ENCODE measurements around the gene CEACAM1. TPM values are rescaled to one million over a fixed set of nuclear protein-coding genes. Genes with fewer than 3 reads are reported as not detected.

Gene CEACAM1
- total and polyA plus RNA-seq, 2 of the 13 experiments (the other 11 are each of a cell fraction or from before 2014, with no cell fraction given): 13.5 to 332 TPM

- TF ChIP-seq, protein P1, sequence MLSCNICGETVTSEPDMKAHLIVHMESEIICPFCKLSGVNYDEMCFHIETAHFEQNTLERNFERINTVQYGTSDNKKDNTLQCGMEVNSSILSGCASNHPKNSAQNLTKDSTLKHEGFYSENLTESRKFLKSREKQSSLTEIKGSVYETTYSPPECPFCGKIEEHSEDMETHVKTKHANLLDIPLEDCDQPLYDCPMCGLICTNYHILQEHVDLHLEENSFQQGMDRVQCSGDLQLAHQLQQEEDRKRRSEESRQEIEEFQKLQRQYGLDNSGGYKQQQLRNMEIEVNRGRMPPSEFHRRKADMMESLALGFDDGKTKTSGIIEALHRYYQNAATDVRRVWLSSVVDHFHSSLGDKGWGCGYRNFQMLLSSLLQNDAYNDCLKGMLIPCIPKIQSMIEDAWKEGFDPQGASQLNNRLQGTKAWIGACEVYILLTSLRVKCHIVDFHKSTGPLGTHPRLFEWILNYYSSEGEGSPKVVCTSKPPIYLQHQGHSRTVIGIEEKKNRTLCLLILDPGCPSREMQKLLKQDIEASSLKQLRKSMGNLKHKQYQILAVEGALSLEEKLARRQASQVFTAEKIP (CRISPR knock-in tag; IDR thresholded peaks at IDR 0.05; ENCODE audit: borderline replicate concordance): no peak
- TF ChIP-seq TAF15 (IDR thresholded peaks at IDR 0.05; ENCODE audit: low read depth, low read length, poor library complexity, severe bottlenecking) (no peak), ETV5 (CRISPR knock-in tag; IDR thresholded peaks at IDR 0.05; ENCODE audit: borderline replicate concordance) (peak; percentile 67; the same call in 1 of the 2 replicates), HNRNPUL1 (IDR thresholded peaks at IDR 0.05; ENCODE audit: low read depth, low read length) (peak; percentile 89), SOX5 (CRISPR knock-in tag; IDR thresholded peaks at IDR 0.05; ENCODE audit: borderline replicate concordance) (peak; percentile 95), CBX2 (IDR thresholded peaks at IDR 0.05; ENCODE audit: low read depth, low read length) (no peak), CBX2 (CRISPR knock-in tag; IDR thresholded peaks at IDR 0.05; ENCODE audit: low read depth) (no peak), MXD3 (CRISPR knock-in tag; IDR thresholded peaks at IDR 0.05) (no peak), ZNF460 (CRISPR knock-in tag; IDR thresholded peaks at IDR 0.05; ENCODE audit: borderline replicate concordance) (no peak), FOXO4 (CRISPR knock-in tag; conservative IDR thresholded peaks at IDR 0.05) (no peak), TBX2 (CRISPR knock-in tag; IDR thresholded peaks at IDR 0.05; ENCODE audit: borderline replicate concordance) (peak; percentile 74; the same call in 1 of the 2 replicates), ZXDC (CRISPR knock-in tag; IDR thresholded peaks at IDR 0.05) (no peak), ZKSCAN5 (CRISPR knock-in tag; IDR thresholded peaks at IDR 0.05) (no peak), FOSL2 (CRISPR knock-in tag; IDR thresholded peaks at IDR 0.05) (peak; percentile 49), EHMT2 (IDR thresholded peaks at IDR 0.05; ENCODE audit: borderline replicate concordance, low read depth, low read length) (peak; percentile 46; the same call in 1 of the 2 replicates), ZNF441 (CRISPR knock-in tag; IDR thresholded peaks at IDR 0.05; ENCODE audit: borderline replicate concordance) (no peak)
- TF ChIP-seq, protein P2, sequence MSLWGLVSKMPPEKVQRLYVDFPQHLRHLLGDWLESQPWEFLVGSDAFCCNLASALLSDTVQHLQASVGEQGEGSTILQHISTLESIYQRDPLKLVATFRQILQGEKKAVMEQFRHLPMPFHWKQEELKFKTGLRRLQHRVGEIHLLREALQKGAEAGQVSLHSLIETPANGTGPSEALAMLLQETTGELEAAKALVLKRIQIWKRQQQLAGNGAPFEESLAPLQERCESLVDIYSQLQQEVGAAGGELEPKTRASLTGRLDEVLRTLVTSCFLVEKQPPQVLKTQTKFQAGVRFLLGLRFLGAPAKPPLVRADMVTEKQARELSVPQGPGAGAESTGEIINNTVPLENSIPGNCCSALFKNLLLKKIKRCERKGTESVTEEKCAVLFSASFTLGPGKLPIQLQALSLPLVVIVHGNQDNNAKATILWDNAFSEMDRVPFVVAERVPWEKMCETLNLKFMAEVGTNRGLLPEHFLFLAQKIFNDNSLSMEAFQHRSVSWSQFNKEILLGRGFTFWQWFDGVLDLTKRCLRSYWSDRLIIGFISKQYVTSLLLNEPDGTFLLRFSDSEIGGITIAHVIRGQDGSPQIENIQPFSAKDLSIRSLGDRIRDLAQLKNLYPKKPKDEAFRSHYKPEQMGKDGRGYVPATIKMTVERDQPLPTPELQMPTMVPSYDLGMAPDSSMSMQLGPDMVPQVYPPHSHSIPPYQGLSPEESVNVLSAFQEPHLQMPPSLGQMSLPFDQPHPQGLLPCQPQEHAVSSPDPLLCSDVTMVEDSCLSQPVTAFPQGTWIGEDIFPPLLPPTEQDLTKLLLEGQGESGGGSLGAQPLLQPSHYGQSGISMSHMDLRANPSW (CRISPR knock-in tag; IDR thresholded peaks at IDR 0.05; ENCODE audit: borderline replicate concordance): 0 out of 2 replicates have a peak, but pooled peaks have one; percentile 64
- TF ChIP-seq, protein P3, sequence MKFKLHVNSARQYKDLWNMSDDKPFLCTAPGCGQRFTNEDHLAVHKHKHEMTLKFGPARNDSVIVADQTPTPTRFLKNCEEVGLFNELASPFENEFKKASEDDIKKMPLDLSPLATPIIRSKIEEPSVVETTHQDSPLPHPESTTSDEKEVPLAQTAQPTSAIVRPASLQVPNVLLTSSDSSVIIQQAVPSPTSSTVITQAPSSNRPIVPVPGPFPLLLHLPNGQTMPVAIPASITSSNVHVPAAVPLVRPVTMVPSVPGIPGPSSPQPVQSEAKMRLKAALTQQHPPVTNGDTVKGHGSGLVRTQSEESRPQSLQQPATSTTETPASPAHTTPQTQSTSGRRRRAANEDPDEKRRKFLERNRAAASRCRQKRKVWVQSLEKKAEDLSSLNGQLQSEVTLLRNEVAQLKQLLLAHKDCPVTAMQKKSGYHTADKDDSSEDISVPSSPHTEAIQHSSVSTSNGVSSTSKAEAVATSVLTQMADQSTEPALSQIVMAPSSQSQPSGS (CRISPR knock-in tag; IDR thresholded peaks at IDR 0.05): peak; percentile 67; the same call in 1 of the 2 replicates
Measured at GRCh38 chr19:42497492-42498168, 30.7 kb downstream of the CEACAM1 start (continued).

Measured in HepG2 (cell line).